ENCODE measurements around the gene AIF1L.

Gene AIF1L

GRCh38 chr9:131076347-131077195, 19.8 kb upstream of the AIF1L start:
- DNase-seq (ENCODE audit: low read depth in 1 of 2, low spot score in 1 of 2), result no peak

- DNase-seq (ENCODE audit: low read depth in 1 of 2, low spot score in 1 of 2), result no peak
Measured at GRCh38 chr9:131078427-131079366, 17.6 kb upstream of the AIF1L start.

- no peak for DNase-seq (ENCODE audit: low read depth in 1 of 2, low spot score in 1 of 2)
Measured at GRCh38 chr9:131080589-131080988, 15.7 kb upstream of the AIF1L start.

GRCh38 chr9:131081868-131082267, 14.5 kb upstream of the AIF1L start:
- DNase-seq (ENCODE audit: low read depth in 1 of 2, low spot score in 1 of 2), result no peak

- no peak for DNase-seq (ENCODE audit: low read depth in 1 of 2, low spot score in 1 of 2)
Measured at GRCh38 chr9:131082774-131083512, 13.4 kb upstream of the AIF1L start.

GRCh38 chr9:131084661-131085369, 11.5 kb upstream of the AIF1L start:
- DNase-seq (ENCODE audit: low read depth in 1 of 2, low spot score in 1 of 2), result no peak

GRCh38 chr9:131085370-131086122, 10.8 kb upstream of the AIF1L start:
- DNase-seq (ENCODE audit: low read depth in 1 of 2, low spot score in 1 of 2), result no peak

- DNase-seq (ENCODE audit: low read depth in 1 of 2, low spot score in 1 of 2), result no peak
Measured at GRCh38 chr9:131087354-131087893, 8.9 kb upstream of the AIF1L start.

- DNase-seq (ENCODE audit: low read depth in 1 of 2, low spot score in 1 of 2), result no peak
Measured at GRCh38 chr9:131090025-131090787, 6.1 kb upstream of the AIF1L start.

GRCh38 chr9:131091352-131091992, 4.9 kb upstream of the AIF1L start:
- DNase-seq (ENCODE audit: low read depth in 1 of 2, low spot score in 1 of 2), result no peak

- DNase-seq (ENCODE audit: low read depth in 1 of 2, low spot score in 1 of 2), result no peak
Measured at GRCh38 chr9:131092030-131092429, 4.3 kb upstream of the AIF1L start.

GRCh38 chr9:131092548-131093440, 3.5 kb upstream of the AIF1L start:
- DNase-seq (ENCODE audit: low read depth in 1 of 2, low spot score in 1 of 2), result no peak

- DNase-seq (ENCODE audit: low read depth in 1 of 2, low spot score in 1 of 2), result no peak
Measured at GRCh38 chr9:131094015-131094414, 2.3 kb upstream of the AIF1L start.

- no peak for DNase-seq (ENCODE audit: low read depth in 1 of 2, low spot score in 1 of 2)
Measured at GRCh38 chr9:131094622-131095021, 1.7 kb upstream of the AIF1L start.

GRCh38 chr9:131095666-131096268, 564 bp upstream of the AIF1L start:
- no peak for DNase-seq (ENCODE audit: low read depth in 1 of 2, low spot score in 1 of 2)

- no peak for DNase-seq (ENCODE audit: low read depth in 1 of 2, low spot score in 1 of 2)
Measured at GRCh38 chr9:131097126-131097947, 1.0 kb downstream of the AIF1L start.

Data from stimulated activated CD4-positive, alpha-beta T cell treated with anti-CD3 and anti-CD28 coated beads, Interleukin-15, amount 100 ng/mL, for 1 hour (primary cell).